ENCODE measurements around the gene UQCC5.
"Not testable (repeated sequence)": the region's sequence is repeated elsewhere in the genome, so short reads cannot be mapped to it uniquely, and the experiment has no call there.

The UQCC5 gene

GRCh38 chr3:52523386-52524257, 12.8 kb upstream of the UQCC5 start:
- DNase-seq = no peak

GRCh38 chr3:52524258-52524751, 12.1 kb upstream of the UQCC5 start:
- no peak for DNase-seq

- no peak for DNase-seq
Measured at GRCh38 chr3:52524752-52525679, 11.4 kb upstream of the UQCC5 start.

GRCh38 chr3:52525680-52526561, 10.5 kb upstream of the UQCC5 start:
- DNase-seq = no peak

- not testable (repeated sequence) for DNase-seq
Measured at GRCh38 chr3:52526671-52527038, 9.8 kb upstream of the UQCC5 start.

GRCh38 chr3:52527039-52527731, 9.2 kb upstream of the UQCC5 start:
- no peak for DNase-seq

GRCh38 chr3:52527732-52528585, 8.4 kb upstream of the UQCC5 start:
- DNase-seq = no peak

- DNase-seq = no peak
Measured at GRCh38 chr3:52528586-52529375, 7.6 kb upstream of the UQCC5 start.

GRCh38 chr3:52529376-52530333, 6.8 kb upstream of the UQCC5 start:
- DNase-seq = no peak

- DNase-seq = no peak
Measured at GRCh38 chr3:52530918-52531826, 5.2 kb upstream of the UQCC5 start.

GRCh38 chr3:52531860-52532516, 4.4 kb upstream of the UQCC5 start:
- no peak for DNase-seq

- no peak for DNase-seq
Measured at GRCh38 chr3:52532517-52532837, 3.9 kb upstream of the UQCC5 start.

- DNase-seq = no peak
Measured at GRCh38 chr3:52532838-52533622, 3.4 kb upstream of the UQCC5 start.

- DNase-seq = no peak
Measured at GRCh38 chr3:52533623-52534280, 2.7 kb upstream of the UQCC5 start, which contains the start of gene NT5DC2. Gene NT5DC2 (minus strand): TSS chr3:52533857. CDS start chr3:52533737, 120 bp downstream.

- DNase-seq = no peak
Measured at GRCh38 chr3:52534281-52535183, 1.9 kb upstream of the UQCC5 start.

All from DMS 273 treated with DMSO at 0.1 percent for 48 hours (cell line).